Neural cell (in vitro differentiated cells): ENCODE results near the gene METTL9. TPM values are rescaled to one million over a fixed set of nuclear protein-coding genes. Genes with fewer than 3 reads are reported as not detected.
"Not testable (repeated sequence)": the region's sequence is repeated elsewhere in the genome, so short reads cannot be mapped to it uniquely, and the experiment has no call there.

Experiments used
- H2AFZ ChIP-seq: fragments of 200-600, 300-800 bp; sonication (generic), shearing (Covaris generic); 2 replicates; pipeline ENCODE4 v1.6.0; 2014; ENCODE audit warnings: low read depth, mild to moderate bottlenecking, antibody characterized with exemption, low read length, moderate library complexity
- H3F3A ChIP-seq: fragments of 200-600 bp; shearing (Covaris generic); 2 replicates; pipeline ENCODE4 v1.6.1; 2016; ENCODE audit warnings: mild to moderate bottlenecking, moderate library complexity, mixed read lengths, antibody characterized with exemption, low read length; ENCODE audit not compliant: insufficient read depth, poor library complexity, severe bottlenecking
- H3K27ac ChIP-seq: fragments of 200-600, 300-800 bp; sonication (generic), shearing (Covaris generic); 2 replicates; pipeline ENCODE4 v1.5.1; 2014; ENCODE audit warnings: mild to moderate bottlenecking, low read length, moderate library complexity
- H3K27me3 ChIP-seq: fragments of 300-800, 200-600 bp; sonication (generic), shearing (Covaris generic); 2 replicates; pipeline ENCODE4 v1.6.0; 2014; ENCODE audit warnings: mild to moderate bottlenecking, low read depth, low read length, moderate library complexity; ENCODE audit not compliant: insufficient read depth
- H3K36me3 ChIP-seq: fragments of 300-800, 200-600 bp; sonication (generic), shearing (Covaris generic); 2 replicates; pipeline ENCODE4 v1.5.1; 2014; ENCODE audit warnings: mild to moderate bottlenecking, antibody characterized with exemption, low read length, moderate library complexity; ENCODE audit not compliant: insufficient read depth
- H3K4me2 ChIP-seq: fragments of 300-800, 200-600 bp; sonication (generic), shearing (Covaris generic); 2 replicates; pipeline ENCODE4 v1.6.0; 2014; ENCODE audit warnings: mild to moderate bottlenecking, low read length
- H3K4me3 ChIP-seq: fragments of 300-800, 200-600 bp; sonication (generic), shearing (Covaris generic); 2 replicates; pipeline ENCODE4 v1.5.1; 2014; ENCODE audit warnings: mild to moderate bottlenecking, low read length, moderate library complexity
- H3K79me2 ChIP-seq: fragments of 200-600 bp; shearing (Covaris generic); replicated peaks from 2 replicates; pipeline ENCODE4 v1.6.0; 2014; ENCODE audit warnings: mild to moderate bottlenecking, low read length, moderate library complexity; ENCODE audit not compliant: insufficient read depth
- H3K9ac ChIP-seq: fragments of 300-800, 200-600 bp; sonication (generic), shearing (Covaris generic); 2 replicates; pipeline ENCODE4 v1.6.1; 2016; ENCODE audit warnings: mild to moderate bottlenecking, low read length, mixed read lengths
- H3K9me2 ChIP-seq: fragments of 200-600 bp; shearing (Covaris generic); 2 replicates; pipeline ENCODE4 v1.6.1; 2016; ENCODE audit warnings: mild to moderate bottlenecking, low read length, mixed read lengths; ENCODE audit not compliant: insufficient read depth
- H3K9me3 ChIP-seq: fragments of 200-600, 300-800 bp; sonication (generic), shearing (Covaris generic); 2 replicates; pipeline ENCODE4 v1.6.1; 2016; ENCODE audit warnings: mild to moderate bottlenecking, mixed run types, low read length, moderate library complexity, mixed read lengths
- H4K20me1 ChIP-seq: fragments of 200-600 bp; shearing (Covaris generic); 2 replicates; pipeline ENCODE4 v1.6.1; 2016; ENCODE audit warnings: mild to moderate bottlenecking, mixed run types; ENCODE audit not compliant: insufficient read depth
- CTCF ChIP-seq: fragments of 450-650 bp; IDR thresholded peaks from 2 replicates; pipeline ENCODE4 v1.5.1; 2014; ENCODE audit warnings: antibody characterized with exemption, mild to moderate bottlenecking, moderate library complexity; ENCODE audit not compliant: poor library complexity, severe bottlenecking
- EP300 ChIP-seq: fragments of 450-650 bp; conservative IDR thresholded peaks from 2 replicates; pipeline ENCODE4 v1.6.1; 2014; ENCODE audit warnings: antibody characterized with exemption, mild to moderate bottlenecking, moderate library complexity; ENCODE audit not compliant: poor library complexity, severe bottlenecking
- EZH2 ChIP-seq: fragments of 200-600, 300-800 bp; shearing (Covaris generic), sonication (generic); IDR thresholded peaks from 2 replicates; pipeline ENCODE4 v1.6.1; 2014; ENCODE audit warnings: antibody characterized with exemption, low read length, borderline replicate concordance, mild to moderate bottlenecking; ENCODE audit not compliant: insufficient read depth, poor library complexity, severe bottlenecking
- MXI1 ChIP-seq: fragments of 450-650 bp; conservative IDR thresholded peaks from 2 replicates; pipeline ENCODE4 v1.6.1; 2014; ENCODE audit warnings: antibody characterized with exemption, mild to moderate bottlenecking; ENCODE audit not compliant: poor library complexity, severe bottlenecking
- POLR2AphosphoS5 ChIP-seq: IDR thresholded peaks from 2 replicates; pipeline ENCODE4 v1.6.1; 2012
- RAD21 ChIP-seq: fragments of 450-650 bp; conservative IDR thresholded peaks from 2 replicates; pipeline ENCODE4 v1.6.1; 2014; ENCODE audit warnings: antibody characterized with exemption, mild to moderate bottlenecking, moderate library complexity
- REST ChIP-seq: IDR thresholded peaks from 2 replicates; pipeline ENCODE4 v1.6.1; 2012; ENCODE audit warnings: borderline replicate concordance
- SMC3 ChIP-seq: fragments of 450-650 bp; conservative IDR thresholded peaks from 2 replicates; pipeline ENCODE4 v1.6.1; 2014; ENCODE audit warnings: antibody characterized with exemption, mild to moderate bottlenecking, moderate library complexity; ENCODE audit not compliant: poor library complexity
- TAF1 ChIP-seq: IDR thresholded peaks from 2 replicates; pipeline ENCODE4 v1.6.1; 2012; ENCODE audit warnings: low read depth
- polyA plus RNA-seq: library from polyadenylated mRNA; depleted of rRNA; stranded (reverse); fragments of >200 nt; gene quantifications from 2 replicates; pipeline ENCODE4 v1.2.3, GENCODE V29; 2014

Gene METTL9
- polyA plus RNA-seq, 1 donor from 2014 or later = 483 TPM

- Histone ChIP-seq H3K9me3 (no peaks in the 10 kb centered on the region), H3K4me3 (no peak overlapping the region), H3K27me3 (no peaks in the 10 kb centered on the region), H3F3A (no peaks in the 10 kb centered on the region), H2AFZ (no peak overlapping the region), H3K4me2 (no peak overlapping the region), H3K79me2 (no peaks in the 10 kb centered on the region), H3K27ac (no peak overlapping the region), H3K36me3 (no peaks in the 10 kb centered on the region), H3K9me2 (no peaks in the 10 kb centered on the region), H4K20me1 (no peaks in the 10 kb centered on the region), H3K9ac (no peak overlapping the region)
- TF ChIP-seq EZH2 = no peak
- TF ChIP-seq TAF1 = no peak
- TF ChIP-seq POLR2AphosphoS5 = no peak
- TF ChIP-seq RAD21 = no peak
- TF ChIP-seq EP300 = no peak
- no peak for TF ChIP-seq SMC3
- no peak for TF ChIP-seq CTCF
- TF ChIP-seq REST = no peak
- TF ChIP-seq MXI1 = no peak
Observed at GRCh38 chr16:21580807-21581206, 18.6 kb upstream of the METTL9 start.

- no peak overlapping the region for H2AFZ ChIP-seq
- no peaks in the 10 kb centered on the region for H3K9me2 ChIP-seq
- H4K20me1 ChIP-seq = no peaks in the 10 kb centered on the region
- no peaks in the 10 kb centered on the region for H3K27me3 ChIP-seq
- no peaks in the 10 kb centered on the region for H3F3A ChIP-seq
- no peak for TF ChIP-seq EP300
- no peak for TF ChIP-seq SMC3
- TF ChIP-seq RAD21 = no peak
- TF ChIP-seq REST = no peak
- TF ChIP-seq MXI1 = no peak
- TF ChIP-seq POLR2AphosphoS5 = no peak
- TF ChIP-seq TAF1 = no peak
- TF ChIP-seq EZH2 = no peak
- TF ChIP-seq CTCF = no peak
- no peak overlapping the region for H3K4me2 ChIP-seq
- H3K9ac ChIP-seq = no peak overlapping the region
- no peak overlapping the region for H3K27ac ChIP-seq
- no peak overlapping the region for H3K4me3 ChIP-seq
- no peaks in the 10 kb centered on the region for H3K9me3 ChIP-seq
- H3K36me3 ChIP-seq = no peaks in the 10 kb centered on the region
- no peaks in the 10 kb centered on the region for H3K79me2 ChIP-seq
Observed at GRCh38 chr16:21584817-21585216, 14.6 kb upstream of the METTL9 start.

- not testable (repeated sequence) for H3K9me2 ChIP-seq, H2AFZ ChIP-seq, H3K27me3 ChIP-seq, H3K4me3 ChIP-seq, H3K9ac ChIP-seq, H3F3A ChIP-seq, H3K9me3 ChIP-seq, H4K20me1 ChIP-seq, H3K27ac ChIP-seq, H3K4me2 ChIP-seq, H3K36me3 ChIP-seq, H3K79me2 ChIP-seq
Observed at GRCh38 chr16:21588593-21588992, 10.8 kb upstream of the METTL9 start.
